ENCODE data around the gene TMEM94.
A peak's percentile ranks its signal among the peaks of the same experiment; 100 is the strongest.

The TMEM94 gene

GRCh38 chr17:75515496-75516254 lies 59.2 kb downstream of the TMEM94 start, which contains the start of gene CASKIN2:
Gene CASKIN2 (minus strand): TSS chr17:75515537. CDS start chr17:75513804, 1,733 bp downstream.
- TF ChIP-seq CTCF (IDR thresholded peaks at IDR 0.05; ENCODE audit: low read length) = peak; percentile 99
- TF ChIP-seq EZH2 (IDR thresholded peaks at IDR 0.05; ENCODE audit: borderline replicate concordance, low read length) = no peak
- Histone ChIP-seq H3K79me2 (ENCODE audit: insufficient read depth, low read length) (no peaks in the 10 kb centered on the region), H3K36me3 (ENCODE audit: insufficient read depth, low read length) (peaks cover 7% of the 10 kb centered on the region; the same call in 1 of the 2 replicates), H3K27ac (ENCODE audit: low read depth, low read length, poor library complexity, severe bottlenecking) (no peak within 1 kb of the TSS), H3F3A (ENCODE audit: insufficient read depth, low read length) (no peaks in the 10 kb centered on the region), H3K4me1 (ENCODE audit: insufficient read depth, low read length, severe bottlenecking) (peaks cover 24% of the 10 kb centered on the region), H2AFZ (ENCODE audit: low read length) (no peak within 1 kb of the TSS), H4K20me1 (ENCODE audit: insufficient read depth, low read length) (no peaks in the 10 kb centered on the region), H3K4me2 (ENCODE audit: low read length) (peak within 1 kb of the TSS; percentile 88), H3K27me3 (ENCODE audit: insufficient read depth, low read length) (no peaks in the 10 kb centered on the region), H3K4me3 (ENCODE audit: low read depth, low read length, poor library complexity, severe bottlenecking) (peak within 1 kb of the TSS; percentile 85), H3K9me2 (ENCODE audit: low read depth, low read length) (no peaks in the 10 kb centered on the region), H3K9me3 (ENCODE audit: low read length) (no peaks in the 10 kb centered on the region), H3K9ac (ENCODE audit: low read length) (peak within 1 kb of the TSS; percentile 11; the same call in 1 of the 2 replicates)

- H3K4me3 ChIP-seq (ENCODE audit: low read depth, low read length, poor library complexity, severe bottlenecking) = peak within 1 kb of the TSS; percentile 85
- H3K9me2 ChIP-seq (ENCODE audit: low read depth, low read length) = no peaks in the 10 kb centered on the region
- peak within 1 kb of the TSS; percentile 73 for H3K9ac ChIP-seq (ENCODE audit: low read length)
- H3K27me3 ChIP-seq (ENCODE audit: insufficient read depth, low read length) = no peaks in the 10 kb centered on the region
- H3K79me2 ChIP-seq (ENCODE audit: insufficient read depth, low read length) = no peaks in the 10 kb centered on the region
- TF ChIP-seq CTCF (IDR thresholded peaks at IDR 0.05; ENCODE audit: low read length) = no peak
- TF ChIP-seq EZH2 (IDR thresholded peaks at IDR 0.05; ENCODE audit: borderline replicate concordance, low read length) = no peak
- H3K9me3 ChIP-seq (ENCODE audit: low read length) = no peaks in the 10 kb centered on the region
- no peak within 1 kb of the TSS for H3K27ac ChIP-seq (ENCODE audit: low read depth, low read length, poor library complexity, severe bottlenecking)
- no peaks in the 10 kb centered on the region for H4K20me1 ChIP-seq (ENCODE audit: insufficient read depth, low read length)
- no peak within 1 kb of the TSS for H2AFZ ChIP-seq (ENCODE audit: low read length)
- peak within 1 kb of the TSS; percentile 88 for H3K4me2 ChIP-seq (ENCODE audit: low read length)
- H3K36me3 ChIP-seq (ENCODE audit: insufficient read depth, low read length) = peaks cover 7% of the 10 kb centered on the region; the same call in 1 of the 2 replicates
- H3K4me1 ChIP-seq (ENCODE audit: insufficient read depth, low read length, severe bottlenecking) = peaks cover 24% of the 10 kb centered on the region
- no peaks in the 10 kb centered on the region for H3F3A ChIP-seq (ENCODE audit: insufficient read depth, low read length)
Observed at GRCh38 chr17:75516255-75516618, 59.8 kb downstream of the TMEM94 start, which contains the start of gene TSEN54. Gene TSEN54 (plus strand): TSS chr17:75516528. CDS start chr17:75516561, 33 bp downstream.

DNA sequence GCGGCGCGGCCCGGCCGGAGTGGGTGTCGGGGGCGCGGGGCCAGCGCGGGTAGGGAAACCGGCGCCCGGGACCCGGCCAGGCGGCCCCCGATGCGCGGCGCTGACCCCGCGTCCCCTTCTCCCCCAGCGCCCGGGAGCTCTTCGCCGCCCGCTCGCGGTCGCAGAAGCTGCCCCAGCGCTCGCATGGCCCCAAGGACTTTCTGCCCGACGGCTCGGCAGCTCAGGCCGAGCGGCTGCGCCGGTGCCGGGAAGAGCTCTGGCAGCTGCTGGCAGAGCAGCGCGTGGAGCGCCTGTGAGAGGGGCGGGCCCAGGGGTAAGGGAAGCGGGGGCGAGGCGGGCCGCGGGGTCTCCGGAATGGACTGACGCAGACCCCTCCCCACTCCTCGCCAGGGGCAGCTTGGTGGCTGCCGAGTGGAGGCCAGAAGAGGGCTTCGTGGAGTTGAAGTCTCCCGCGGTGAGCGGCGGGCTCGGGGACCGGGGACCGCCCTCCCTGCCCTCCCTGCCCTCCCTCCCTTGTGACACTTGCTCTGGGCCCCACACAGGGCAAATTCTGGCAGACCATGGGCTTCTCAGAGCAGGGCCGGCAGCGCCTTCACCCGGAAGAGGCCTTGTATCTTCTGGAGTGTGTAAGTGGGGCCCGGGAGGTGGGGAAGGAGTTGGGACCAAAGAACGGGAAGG lies 60.3 kb downstream of the TMEM94 start:
- H3K27me3 ChIP-seq (ENCODE audit: insufficient read depth, low read length) = no peaks in the 10 kb centered on the region
- no peak for TF ChIP-seq EZH2 (IDR thresholded peaks at IDR 0.05; ENCODE audit: borderline replicate concordance, low read length)
- no peak for TF ChIP-seq CTCF (IDR thresholded peaks at IDR 0.05; ENCODE audit: low read length)
- H2AFZ ChIP-seq (ENCODE audit: low read length) = no peak overlapping the region
- no peaks in the 10 kb centered on the region for H4K20me1 ChIP-seq (ENCODE audit: insufficient read depth, low read length)
- no peaks in the 10 kb centered on the region for H3F3A ChIP-seq (ENCODE audit: insufficient read depth, low read length)
- no peaks in the 10 kb centered on the region for H3K9me3 ChIP-seq (ENCODE audit: low read length)
- no peaks in the 10 kb centered on the region for H3K9me2 ChIP-seq (ENCODE audit: low read depth, low read length)
- no peak overlapping the region for H3K27ac ChIP-seq (ENCODE audit: low read depth, low read length, poor library complexity, severe bottlenecking)
- H3K79me2 ChIP-seq (ENCODE audit: insufficient read depth, low read length) = no peaks in the 10 kb centered on the region
- H3K4me3 ChIP-seq (ENCODE audit: low read depth, low read length, poor library complexity, severe bottlenecking) = peak overlapping the region; percentile 85
- peak overlapping the region; percentile 80 for H3K4me2 ChIP-seq (ENCODE audit: low read length)
- peak overlapping the region; percentile 73 for H3K9ac ChIP-seq (ENCODE audit: low read length)
- peaks cover 24% of the 10 kb centered on the region for H3K4me1 ChIP-seq (ENCODE audit: insufficient read depth, low read length, severe bottlenecking)
- peaks cover 7% of the 10 kb centered on the region; the same call in 1 of the 2 replicates for H3K36me3 ChIP-seq (ENCODE audit: insufficient read depth, low read length)

Measured in OCI-LY1 (cell line).